ENCODE data around the gene TMEM243. TPM values are rescaled to one million over a fixed set of nuclear protein-coding genes. Genes with fewer than 3 reads are reported as not detected.

Gene TMEM243
- total and polyA plus RNA-seq, 2 of the 13 experiments (the other 11 are each of a cell fraction or from before 2014, with no cell fraction given) = 25.1 to 31.2 TPM

DNA sequence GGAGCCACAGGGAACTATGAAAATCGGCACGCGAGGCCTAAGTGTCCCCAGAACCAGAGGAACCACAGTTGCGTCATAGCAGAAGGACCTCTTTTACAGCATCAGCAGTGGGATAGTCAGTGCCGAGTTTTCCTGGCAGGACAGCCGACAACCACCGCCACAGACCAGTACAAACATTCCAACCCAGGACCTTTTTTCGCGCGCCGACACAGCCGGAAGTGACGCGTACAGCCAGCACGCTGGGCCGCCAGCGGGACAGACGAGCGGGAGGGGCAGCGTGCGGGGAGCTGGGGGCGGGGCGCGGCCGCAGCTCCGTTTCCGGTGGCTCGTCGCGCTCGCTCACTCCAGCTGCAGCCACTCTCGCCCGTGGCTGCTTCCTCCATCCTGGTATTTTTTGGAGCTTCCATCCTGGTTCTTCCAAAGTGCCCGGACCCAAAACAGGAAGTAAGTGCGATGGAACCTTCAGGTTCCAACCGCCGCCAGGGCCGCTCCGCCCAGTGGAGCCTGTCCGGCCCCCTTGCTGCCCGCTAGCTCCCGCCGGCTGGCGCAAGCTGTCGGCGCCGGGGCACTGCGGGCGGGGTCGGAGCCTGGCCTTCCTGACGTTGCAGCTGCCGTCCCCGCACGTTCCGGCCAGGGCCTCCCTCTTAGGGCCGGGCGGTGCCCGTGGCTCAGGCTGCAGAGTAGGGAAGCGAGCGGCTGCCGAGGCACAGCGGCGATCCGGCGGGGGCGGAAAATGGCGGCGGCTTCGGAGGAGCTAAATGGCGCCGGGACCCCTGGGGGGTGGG is 67.2 kb downstream of the TMEM243 start, which contains the start of gene DMTF1 (continued):
- TF ChIP-seq TIGD3 (CRISPR knock-in tag; IDR thresholded peaks at IDR 0.05; ENCODE audit: borderline replicate concordance) (0 out of 2 replicates have a peak, but pooled peaks have one; percentile 64), TP53 (CRISPR knock-in tag; conservative IDR thresholded peaks at IDR 0.05) (no peak), ZNF574 (CRISPR knock-in tag; IDR thresholded peaks at IDR 0.05) (peak; percentile 84), ZNF788 (CRISPR knock-in tag; IDR thresholded peaks at IDR 0.05; ENCODE audit: borderline replicate concordance) (no peak), IRX3 (CRISPR knock-in tag; IDR thresholded peaks at IDR 0.05; ENCODE audit: borderline replicate concordance, low read depth) (peak; percentile 62; the same call in 1 of the 2 replicates), HIVEP1 (CRISPR knock-in tag; IDR thresholded peaks at IDR 0.05) (peak; percentile 50; the same call in 1 of the 2 replicates), ZNF598 (CRISPR knock-in tag; IDR thresholded peaks at IDR 0.05; ENCODE audit: borderline replicate concordance) (peak; percentile 95; the same call in 1 of the 2 replicates), CREB1 (IDR thresholded peaks at IDR 0.05) (peak; percentile 91), CREB1 (CRISPR knock-in tag; IDR thresholded peaks at IDR 0.05) (peak; percentile 95), GATA4 (IDR thresholded peaks at IDR 0.05; ENCODE audit: borderline replicate concordance, low read depth) (no peak), PHF21A (CRISPR knock-in tag; IDR thresholded peaks at IDR 0.05) (peak; percentile 89; the same call in 1 of the 2 replicates), ZNF816 (CRISPR knock-in tag; IDR thresholded peaks at IDR 0.05; ENCODE audit: borderline replicate concordance) (peak; percentile 89; the same call in 1 of the 2 replicates), RBAK (CRISPR knock-in tag; IDR thresholded peaks at IDR 0.05) (no peak), ZNF138 (CRISPR knock-in tag; IDR thresholded peaks at IDR 0.05; ENCODE audit: low read depth) (no peak), MED13 (CRISPR knock-in tag; IDR thresholded peaks at IDR 0.05) (no peak; the same call in 1 of the 2 replicates), SNRNP70 (IDR thresholded peaks at IDR 0.05; ENCODE audit: low read depth, low read length) (no peak), NR2F1 (CRISPR knock-in tag; IDR thresholded peaks at IDR 0.05) (no peak), MLX (CRISPR knock-in tag; IDR thresholded peaks at IDR 0.05) (peak; percentile 48; the same call in 1 of the 2 replicates), ZBTB38 (CRISPR knock-in tag; IDR thresholded peaks at IDR 0.05) (no peak)
- TF ChIP-seq, protein P1, sequence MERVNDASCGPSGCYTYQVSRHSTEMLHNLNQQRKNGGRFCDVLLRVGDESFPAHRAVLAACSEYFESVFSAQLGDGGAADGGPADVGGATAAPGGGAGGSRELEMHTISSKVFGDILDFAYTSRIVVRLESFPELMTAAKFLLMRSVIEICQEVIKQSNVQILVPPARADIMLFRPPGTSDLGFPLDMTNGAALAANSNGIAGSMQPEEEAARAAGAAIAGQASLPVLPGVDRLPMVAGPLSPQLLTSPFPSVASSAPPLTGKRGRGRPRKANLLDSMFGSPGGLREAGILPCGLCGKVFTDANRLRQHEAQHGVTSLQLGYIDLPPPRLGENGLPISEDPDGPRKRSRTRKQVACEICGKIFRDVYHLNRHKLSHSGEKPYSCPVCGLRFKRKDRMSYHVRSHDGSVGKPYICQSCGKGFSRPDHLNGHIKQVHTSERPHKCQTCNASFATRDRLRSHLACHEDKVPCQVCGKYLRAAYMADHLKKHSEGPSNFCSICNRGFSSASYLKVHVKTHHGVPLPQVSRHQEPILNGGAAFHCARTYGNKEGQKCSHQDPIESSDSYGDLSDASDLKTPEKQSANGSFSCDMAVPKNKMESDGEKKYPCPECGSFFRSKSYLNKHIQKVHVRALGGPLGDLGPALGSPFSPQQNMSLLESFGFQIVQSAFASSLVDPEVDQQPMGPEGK (CRISPR knock-in tag; IDR thresholded peaks at IDR 0.05) = peak; percentile 48; the same call in 1 of the 2 replicates
- TF ChIP-seq, protein P2, sequence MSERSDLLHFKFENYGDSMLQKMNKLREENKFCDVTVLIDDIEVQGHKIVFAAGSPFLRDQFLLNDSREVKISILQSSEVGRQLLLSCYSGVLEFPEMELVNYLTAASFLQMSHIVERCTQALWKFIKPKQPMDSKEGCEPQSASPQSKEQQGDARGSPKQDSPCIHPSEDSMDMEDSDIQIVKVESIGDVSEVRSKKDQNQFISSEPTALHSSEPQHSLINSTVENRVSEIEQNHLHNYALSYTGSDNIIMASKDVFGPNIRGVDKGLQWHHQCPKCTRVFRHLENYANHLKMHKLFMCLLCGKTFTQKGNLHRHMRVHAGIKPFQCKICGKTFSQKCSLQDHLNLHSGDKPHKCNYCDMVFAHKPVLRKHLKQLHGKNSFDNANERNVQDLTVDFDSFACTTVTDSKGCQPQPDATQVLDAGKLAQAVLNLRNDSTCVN (CRISPR knock-in tag; IDR thresholded peaks at IDR 0.05; ENCODE audit: borderline replicate concordance) = no peak
